Esophagus muscularis mucosa (tissue), 4 donors: ENCODE measurements around the gene GNG7. TPM values are rescaled to one million over a fixed set of nuclear protein-coding genes. Genes with fewer than 3 reads are reported as not detected.
"Not testable (repeated sequence)": the region's sequence is repeated elsewhere in the genome, so short reads cannot be mapped to it uniquely, and the experiment has no call there.

ENCODE experiments used
- DNase-seq: peaks from one replicate; pipeline ENCODE4 v3.0.0-alpha.2; 2017; ENCODE audit errors: extremely low spot score
- H3K27ac ChIP-seq, 4 donors: fragments of 200-600 bp; sonication (generic); replicated peaks in 1 of 4; 1 replicate in 3 of 4; 2 replicates in 1 of 4; pipeline ENCODE4 v1.5.1; 2016 to 2019; ENCODE audit warnings: mild to moderate bottlenecking in 1 of 4
- H3K27me3 ChIP-seq, 4 donors: fragments of 200-600 bp; sonication (generic); one replicate each; pipeline versions ENCODE4 v1.5.1 to v1.6.0; 2016 to 2019
- H3K36me3 ChIP-seq, 4 donors: fragments of 200-600 bp; sonication (generic); one replicate each; pipeline ENCODE4 v1.5.1; 2016 to 2019
- H3K4me1 ChIP-seq, 4 donors: fragments of 200-600 bp; sonication (generic); one replicate each; pipeline ENCODE4 v1.5.1; 2016 to 2019
- H3K4me3 ChIP-seq, 4 donors: fragments of 200-600 bp; sonication (generic); 1 replicate in 2 of 4; 2 replicates in 2 of 4; pipeline ENCODE4 v1.5.1; 2016 to 2019; ENCODE audit warnings: mild to moderate bottlenecking in 4 of 4, moderate library complexity in 1 of 4
- H3K9me3 ChIP-seq, 4 donors: fragments of 200-600 bp; sonication (generic); 1 replicate in 3 of 4; 2 replicates in 1 of 4; pipeline ENCODE4 v1.5.1; 2016 to 2019
- EP300 ChIP-seq: sonication (generic); formaldehyde crosslinking; IDR thresholded peaks from one replicate; pipeline ENCODE4 v1.6.1; 2017; ENCODE audit warnings: antibody characterized with exemption
- POLR2A ChIP-seq: fragments of 450-650 bp; IDR thresholded peaks from one replicate; pipeline ENCODE4 v1.6.1; 2017; ENCODE audit warnings: antibody characterized with exemption, moderate library complexity, mild to moderate bottlenecking, low read depth
- POLR2AphosphoS5 ChIP-seq, 2 donors: sonication (generic); formaldehyde crosslinking; IDR thresholded peaks; one replicate each; pipeline ENCODE4 v1.6.1; 2017; ENCODE audit warnings: antibody characterized with exemption in 2 of 2
- WGBS: methylation state at CpG from one replicate; pipeline ENCODE4 v1.1.5; 2018; 5-methylcytosine and 5-hydroxymethylcytosine counted together
- intact Hi-C: fragments of 100-400 bp; cut with DNase I; formaldehyde crosslinking; loops from one replicate; pipeline ENCODE4 v1.15.1; 2023
- total RNA-seq, 4 donors: library from RNA; depleted of rRNA; stranded (reverse); fragments of >200 nt; gene quantifications; one replicate each; pipeline versions ENCODE4 v1.1.0 to v1.2.1, GENCODE V29; 2016
- TF ChIP-seq, protein P1 (sequence below), 3 experiments: fragments of 200-600 bp in 2 of 3; fragments of 450-650 bp in 1 of 3; sonication (generic) in 2 of 3; IDR thresholded peaks; one replicate each; pipeline ENCODE4 v1.5.1; 2017 to 2019; ENCODE audit warnings: antibody characterized with exemption in 3 of 3, mild to moderate bottlenecking in 2 of 3, moderate library complexity in 1 of 3

GNG7 gene
- total RNA-seq, 4 donors from 2014 or later = 6.3 to 18.8 (median 13.0) TPM

DNA sequence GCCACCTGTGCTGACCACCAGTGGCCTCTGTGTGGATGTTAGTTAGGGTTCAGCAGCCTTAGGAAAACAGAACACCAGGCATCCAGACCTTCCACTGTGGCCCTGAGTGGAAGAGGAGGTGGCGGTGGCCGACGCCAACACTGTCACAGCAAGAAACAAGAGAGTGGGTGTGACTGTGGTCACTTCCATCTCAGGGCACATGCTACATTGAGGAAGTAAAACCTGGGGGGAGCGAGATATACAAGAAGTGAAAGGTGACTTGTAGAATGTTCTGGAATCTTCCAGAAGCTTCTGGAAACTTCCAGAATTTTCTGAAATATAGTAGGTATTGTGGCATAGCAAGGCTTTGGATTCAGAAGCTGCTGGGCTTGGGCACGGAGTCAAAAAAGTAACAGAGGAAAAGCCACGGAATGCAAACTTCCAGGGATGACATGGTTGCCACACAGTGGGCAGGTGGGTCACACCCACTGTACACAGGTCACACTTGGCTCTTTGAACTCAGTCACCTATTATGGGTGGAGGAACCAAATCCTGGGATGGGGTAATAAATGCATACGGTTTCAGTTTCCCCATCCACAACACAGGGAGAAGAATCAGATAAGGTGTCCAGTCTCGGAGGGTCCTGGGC lies 24.3 kb downstream of the GNG7 start:
- peaks cover 0 to 11% (median 0%) of the 10 kb centered on the region in 4 donors for H3K36me3 ChIP-seq
- intact Hi-C loops = no loop called here
- no peak for DNase-seq
- H3K27ac ChIP-seq = peak overlapping the region in 1 of 4 donors; percentile 88
- no peaks in the 10 kb centered on the region for H3K27me3 ChIP-seq
- H3K9me3 ChIP-seq = no peaks in the 10 kb centered on the region
- H3K4me1 ChIP-seq = peaks cover 13 to 38% (median 29%) of the 10 kb centered on the region in 4 donors
- WGBS = 93% methylated on average over 8 of the region's 8 CpGs
- no peak for TF ChIP-seq EP300
- TF ChIP-seq, protein P1, sequence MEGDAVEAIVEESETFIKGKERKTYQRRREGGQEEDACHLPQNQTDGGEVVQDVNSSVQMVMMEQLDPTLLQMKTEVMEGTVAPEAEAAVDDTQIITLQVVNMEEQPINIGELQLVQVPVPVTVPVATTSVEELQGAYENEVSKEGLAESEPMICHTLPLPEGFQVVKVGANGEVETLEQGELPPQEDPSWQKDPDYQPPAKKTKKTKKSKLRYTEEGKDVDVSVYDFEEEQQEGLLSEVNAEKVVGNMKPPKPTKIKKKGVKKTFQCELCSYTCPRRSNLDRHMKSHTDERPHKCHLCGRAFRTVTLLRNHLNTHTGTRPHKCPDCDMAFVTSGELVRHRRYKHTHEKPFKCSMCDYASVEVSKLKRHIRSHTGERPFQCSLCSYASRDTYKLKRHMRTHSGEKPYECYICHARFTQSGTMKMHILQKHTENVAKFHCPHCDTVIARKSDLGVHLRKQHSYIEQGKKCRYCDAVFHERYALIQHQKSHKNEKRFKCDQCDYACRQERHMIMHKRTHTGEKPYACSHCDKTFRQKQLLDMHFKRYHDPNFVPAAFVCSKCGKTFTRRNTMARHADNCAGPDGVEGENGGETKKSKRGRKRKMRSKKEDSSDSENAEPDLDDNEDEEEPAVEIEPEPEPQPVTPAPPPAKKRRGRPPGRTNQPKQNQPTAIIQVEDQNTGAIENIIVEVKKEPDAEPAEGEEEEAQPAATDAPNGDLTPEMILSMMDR (IDR thresholded peaks at IDR 0.05) = no peak
- TF ChIP-seq POLR2AphosphoS5 (IDR thresholded peaks at IDR 0.05) = no peak
- no peak overlapping the region for H3K4me3 ChIP-seq

DNA sequence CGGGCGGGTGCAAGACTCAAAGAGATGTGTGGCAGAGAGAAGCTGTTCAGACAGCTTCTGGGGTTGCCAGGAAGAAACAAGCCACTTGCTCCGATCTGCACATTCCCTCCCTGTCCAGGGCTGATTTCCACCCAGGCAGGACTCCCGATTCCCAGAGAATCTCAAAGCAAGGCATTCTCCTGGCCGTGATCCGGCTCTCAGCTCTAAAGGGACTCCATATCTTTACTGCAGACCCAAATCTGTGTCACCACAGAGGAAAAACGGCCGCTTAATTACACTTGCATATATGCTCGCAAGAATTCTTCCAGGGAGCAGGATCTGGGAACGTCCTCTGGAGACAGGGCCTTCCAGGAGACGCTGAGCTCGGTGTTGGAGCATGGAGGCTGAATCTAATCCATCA lies 25.7 kb downstream of the GNG7 start:
- no peak for DNase-seq
- no peak overlapping the region for H3K4me3 ChIP-seq
- 59% methylated on average over 12 of the region's 12 CpGs for WGBS
- intact Hi-C loops = no loop called here
- H3K9me3 ChIP-seq = no peaks in the 10 kb centered on the region
- H3K27ac ChIP-seq = peak overlapping the region; percentile 69 to 88 (median 79)
- peaks cover 13 to 38% (median 29%) of the 10 kb centered on the region in 4 donors for H3K4me1 ChIP-seq
- TF ChIP-seq POLR2AphosphoS5 (IDR thresholded peaks at IDR 0.05) (no peak), POLR2A (no peak)
- no peaks in the 10 kb centered on the region for H3K27me3 ChIP-seq
- H3K36me3 ChIP-seq = peaks cover 0 to 8% (median 0%) of the 10 kb centered on the region in 4 donors

DNA sequence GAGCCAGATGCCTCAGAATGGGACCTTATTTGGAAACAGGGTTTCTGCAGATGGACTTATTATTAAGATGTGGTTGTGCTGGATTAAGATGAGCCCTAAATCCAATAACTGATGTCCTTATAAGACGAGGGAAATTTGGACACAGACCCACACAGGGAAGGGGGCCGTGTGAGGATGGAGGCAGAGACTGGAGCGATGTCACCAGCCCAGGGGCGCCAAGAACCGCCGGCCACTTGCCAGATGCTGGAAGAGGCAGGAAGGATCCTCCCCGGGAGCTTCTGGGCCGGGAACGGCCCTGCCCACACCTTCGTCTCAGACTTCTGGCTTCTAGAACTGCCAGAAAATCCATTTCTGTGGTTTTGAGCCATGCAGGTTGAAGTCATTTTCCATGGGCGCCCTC lies 26.6 kb downstream of the GNG7 start:
- no peaks in the 10 kb centered on the region for H3K27me3 ChIP-seq
- 27% methylated on average over 3 of the region's 11 CpGs for WGBS
- H3K9me3 ChIP-seq = no peaks in the 10 kb centered on the region
- TF ChIP-seq POLR2A (no peak), POLR2AphosphoS5 (IDR thresholded peaks at IDR 0.05) (peak in 1 of 2 donors; percentile 25)
- intact Hi-C loops = no loop called here
- no peak for DNase-seq
- peak overlapping the region; percentile 69 to 88 (median 79) for H3K27ac ChIP-seq
- H3K4me3 ChIP-seq = peak overlapping the region in 3 of 4 donors; percentile 40 to 49 (median 48)
- no peaks in the 10 kb centered on the region for H3K36me3 ChIP-seq
- H3K4me1 ChIP-seq = peaks cover 13 to 38% (median 29%) of the 10 kb centered on the region in 4 donors

DNA sequence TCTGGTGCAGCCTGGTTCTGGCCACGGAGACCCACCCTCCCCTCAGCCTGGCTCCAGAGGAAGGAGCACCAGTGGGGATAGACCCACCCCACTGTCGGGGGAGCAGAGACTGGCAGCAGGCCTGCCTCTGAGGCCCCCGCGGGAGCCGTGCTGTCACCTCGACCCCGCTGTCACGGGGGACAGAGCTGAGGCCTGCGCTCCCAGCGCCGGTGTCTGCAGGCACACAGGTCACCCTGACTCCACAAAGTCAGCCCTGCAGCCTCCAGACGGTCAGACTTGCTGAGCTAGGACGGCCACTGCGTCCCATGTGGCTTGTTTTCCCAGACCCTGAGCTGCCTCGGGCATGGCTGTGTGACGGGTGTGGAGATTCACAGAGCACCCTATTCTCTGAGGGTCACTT lies 32.3 kb downstream of the GNG7 start:
- no peak for DNase-seq
- Histone ChIP-seq H3K27ac (no peak overlapping the region), H3K4me3 (no peak overlapping the region), H3K27me3 (no peaks in the 10 kb centered on the region), H3K4me1 (peaks cover 2 to 11% (median 7%) of the 10 kb centered on the region in 4 donors), H3K36me3 (no peaks in the 10 kb centered on the region), H3K9me3 (no peaks in the 10 kb centered on the region)
- WGBS = 84% methylated on average over 3 of the region's 16 CpGs
- intact Hi-C loops = no loop called here
- TF ChIP-seq POLR2A (no peak), EP300 (no peak), POLR2AphosphoS5 (IDR thresholded peaks at IDR 0.05) (no peak)
- TF ChIP-seq, protein P1 (IDR thresholded peaks at IDR 0.05) = no peak

DNA sequence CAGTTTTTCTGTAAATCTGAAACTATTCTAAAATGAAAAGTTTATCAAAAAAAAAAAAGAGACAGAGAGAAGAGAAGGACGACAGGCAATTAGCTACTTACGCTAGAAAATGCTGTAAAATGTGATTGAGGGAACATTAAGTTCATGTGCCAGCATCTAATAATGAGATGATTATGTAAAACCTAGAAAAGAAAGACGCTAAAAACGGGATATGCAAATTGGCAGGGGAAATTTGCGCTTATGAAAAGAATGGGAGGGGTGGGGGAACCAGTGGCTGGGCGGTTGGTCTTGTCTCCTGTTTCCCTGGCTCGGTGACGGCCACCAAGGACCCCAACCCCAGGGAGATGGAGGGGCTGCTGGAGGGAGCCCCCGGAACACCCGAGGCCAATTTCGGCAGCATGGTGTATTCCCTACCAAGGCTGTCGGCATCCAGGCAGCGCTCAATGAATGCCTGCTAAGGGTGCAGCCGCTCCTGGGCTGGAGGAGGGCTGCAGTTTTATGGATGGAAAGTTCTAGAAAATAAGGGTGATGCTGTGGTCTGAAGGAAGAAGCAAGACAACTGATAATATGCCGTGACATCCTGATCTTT lies 34.2 kb downstream of the GNG7 start:
- no peak for DNase-seq
- Histone ChIP-seq H3K4me1 (peaks cover 0 to 6% (median 0%) of the 10 kb centered on the region in 4 donors), H3K27ac (no peak overlapping the region), H3K4me3 (no peak overlapping the region), H3K9me3 (peaks cover 0 to 2% (median 0%) of the 10 kb centered on the region in 4 donors), H3K36me3 (no peaks in the 10 kb centered on the region), H3K27me3 (no peaks in the 10 kb centered on the region)
- intact Hi-C loops = no loop called here
- TF ChIP-seq, protein P1 (IDR thresholded peaks at IDR 0.05) = no peak
- TF ChIP-seq EP300 (no peak), POLR2AphosphoS5 (IDR thresholded peaks at IDR 0.05) (no peak), POLR2A (no peak)
- WGBS = 82% methylated on average over 14 of the region's 15 CpGs

DNA sequence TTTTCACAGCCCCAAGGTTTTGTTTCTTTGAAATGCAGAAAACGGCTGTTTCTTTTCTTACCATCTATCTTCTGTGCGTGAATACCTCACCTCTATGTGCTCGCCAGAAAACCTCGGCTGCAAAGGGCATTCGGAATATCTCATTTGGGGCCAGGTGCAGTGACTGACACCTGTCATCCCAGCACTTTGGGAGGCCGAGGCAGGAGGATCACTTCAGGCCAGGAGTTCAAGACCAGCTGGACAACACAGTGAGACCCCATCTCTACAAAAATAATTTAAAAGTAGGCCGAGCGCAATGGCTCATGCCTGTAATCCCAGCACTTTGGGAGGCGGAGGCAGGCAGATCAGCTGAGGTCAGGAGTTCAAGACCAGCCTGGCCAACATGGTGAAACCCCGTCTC lies 35.1 kb downstream of the GNG7 start:
- H3K4me1 ChIP-seq, H3K4me3 ChIP-seq, intact Hi-C loops, H3K27me3 ChIP-seq, DNase-seq, H3K27ac ChIP-seq, H3K36me3 ChIP-seq, H3K9me3 ChIP-seq: not testable (repeated sequence)
- 96% methylated on average over 10 of the region's 10 CpGs for WGBS
